MCF 10A (cell line): ENCODE data around the gene PPP1R15B. TPM values are rescaled to one million over a fixed set of nuclear protein-coding genes. Genes with fewer than 3 reads are reported as not detected.

Source experiments
- BruUV-seq: library from RNA; stranded (reverse); fragments of 400-500 nt; replicated peaks from 2 replicates; lab custom pipeline; 2021; lab: Mats Ljungman, UMichigan
- CTCF ChIA-PET: fragments of 300-600 bp; sonication (Branson Sonifier 250); formaldehyde crosslinking; extraction: SDS; loops from one replicate; lab custom pipeline; 2021; ENCODE audit warnings: antibody characterized with exemption, inconsistent platforms; lab: Yijun Ruan, JAX
- POLR2A ChIA-PET: fragments of 300-600, 350-650 bp; sonication (Branson Sonifier 250); formaldehyde crosslinking; extraction: SDS; loops from one replicate; lab custom pipeline; 2020; ENCODE audit warnings: antibody characterized with exemption, inconsistent platforms; lab: Yijun Ruan, JAX
- DNase-seq: peaks from one replicate; pipeline ENCODE4 v3.0.0-alpha.2; 2018; ENCODE audit not compliant: unreplicated experiment
- H3K27ac Mint-ChIP-seq: one replicate; pipeline ENCODE4 v1.8.0; 2022; ENCODE audit warnings: mild to moderate bottlenecking, low read depth, mixed read lengths; ENCODE audit not compliant: unreplicated experiment
- H3K27me3 Mint-ChIP-seq: one replicate; pipeline ENCODE4 v1.8.0; 2022; ENCODE audit warnings: mixed read lengths; ENCODE audit not compliant: insufficient read depth, unreplicated experiment
- H3K36me3 Mint-ChIP-seq: one replicate; pipeline ENCODE4 v1.8.0; 2022; ENCODE audit warnings: mild to moderate bottlenecking, moderate library complexity, mixed read lengths; ENCODE audit not compliant: insufficient read depth, unreplicated experiment
- H3K4me1 Mint-ChIP-seq: one replicate; pipeline ENCODE4 v1.8.0; 2022; ENCODE audit warnings: mixed read lengths; ENCODE audit not compliant: insufficient read depth, unreplicated experiment
- H3K4me3 Mint-ChIP-seq: one replicate; pipeline ENCODE4 v1.8.0; 2022; ENCODE audit warnings: mild to moderate bottlenecking, moderate library complexity, mixed read lengths; ENCODE audit not compliant: unreplicated experiment
- H3K9me3 Mint-ChIP-seq: one replicate; pipeline ENCODE4 v1.8.0; 2022; ENCODE audit warnings: mixed read lengths; ENCODE audit not compliant: unreplicated experiment
- intact Hi-C: fragments of 100-400 bp; cut with micrococcal nuclease; formaldehyde crosslinking; loops from 2 replicates; pipeline ENCODE4 v1.14.1; 2022
- total RNA-seq: library from RNA; stranded (reverse); gene quantifications from 2 replicates; pipeline ENCODE4 v1.2.3, GENCODE V29; 2022
- TF ChIP-seq, protein P1 (sequence below): fragments of 200-600 bp; IDR thresholded peaks from one replicate; pipeline ENCODE4 v1.8.0; 2022; ENCODE audit warnings: antibody characterized with exemption, mild to moderate bottlenecking; ENCODE audit not compliant: unreplicated experiment

The PPP1R15B gene
- total RNA-seq, 1 experiment from 2014 or later: 86.0 TPM

DNA sequence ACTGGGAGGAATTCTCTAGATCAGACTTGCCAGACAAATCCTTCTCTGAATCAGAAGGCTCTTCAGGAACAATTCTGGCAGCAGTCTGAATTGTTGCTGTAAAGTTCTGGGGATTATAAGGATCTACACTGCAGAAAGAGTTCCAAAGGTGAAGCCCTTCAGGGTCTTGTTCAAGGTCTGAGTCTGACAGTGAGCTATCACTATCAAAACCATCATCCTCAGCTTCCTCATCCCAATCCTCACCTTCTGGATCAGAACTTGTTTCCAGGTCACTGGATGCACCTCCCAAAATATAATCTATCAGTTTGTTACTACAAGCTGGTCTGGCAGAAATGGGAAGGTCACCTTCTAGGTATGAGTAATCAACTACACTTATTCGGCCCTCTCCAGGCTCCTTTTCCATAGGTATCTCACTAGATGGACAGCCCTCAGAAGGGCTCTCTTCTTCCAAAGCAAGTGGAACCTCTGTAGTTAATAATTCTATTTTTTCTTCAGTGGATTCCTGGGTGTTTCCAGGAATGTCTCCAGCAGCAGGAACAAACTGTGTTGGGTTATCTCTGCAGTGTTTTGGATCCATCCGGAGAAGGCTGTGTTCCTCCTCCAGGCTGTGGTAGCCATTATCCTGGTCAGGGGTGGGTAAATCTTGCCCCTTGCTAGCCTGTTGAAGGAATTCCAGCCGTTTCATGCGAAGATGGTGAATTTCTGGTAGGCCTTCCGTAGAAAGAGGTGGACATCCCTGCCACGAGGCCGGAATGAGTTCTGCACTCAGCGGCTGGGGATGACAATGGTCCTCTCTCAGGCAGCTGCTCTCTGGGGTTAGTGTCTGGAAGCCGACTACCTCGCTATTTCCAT lies 1.6 kb downstream of the PPP1R15B start:
- DNase-seq: peak; percentile 43
- Mint-ChIP-seq H3K4me1 (peaks cover 19% of the 10 kb centered on the region), H3K9me3 (no peaks in the 10 kb centered on the region), H3K27me3 (no peaks in the 10 kb centered on the region), H3K4me3 (peak overlapping the region; percentile 100), H3K36me3 (peaks cover 72% of the 10 kb centered on the region), H3K27ac (peak overlapping the region; percentile 100)
- intact Hi-C loops: no loop called here
- ChIA-PET CTCF (interaction anchor here (0.5 to 5.1 kb wide), 20 partner anchors 8 to 549 kb away, joined by 3 to 43 read pairs (median 4); partner anchors contain the start of genes MDM4, PIK3C2B and SNRPE), POLR2A (interaction anchor here (0.6 to 8.7 kb wide), 27 partner anchors 9 to 1408 kb away, joined by 3 to 182 read pairs (median 7); partner anchors contain the start of genes MDM4, PIK3C2B and SNRPE)
- TF ChIP-seq, protein P1, sequence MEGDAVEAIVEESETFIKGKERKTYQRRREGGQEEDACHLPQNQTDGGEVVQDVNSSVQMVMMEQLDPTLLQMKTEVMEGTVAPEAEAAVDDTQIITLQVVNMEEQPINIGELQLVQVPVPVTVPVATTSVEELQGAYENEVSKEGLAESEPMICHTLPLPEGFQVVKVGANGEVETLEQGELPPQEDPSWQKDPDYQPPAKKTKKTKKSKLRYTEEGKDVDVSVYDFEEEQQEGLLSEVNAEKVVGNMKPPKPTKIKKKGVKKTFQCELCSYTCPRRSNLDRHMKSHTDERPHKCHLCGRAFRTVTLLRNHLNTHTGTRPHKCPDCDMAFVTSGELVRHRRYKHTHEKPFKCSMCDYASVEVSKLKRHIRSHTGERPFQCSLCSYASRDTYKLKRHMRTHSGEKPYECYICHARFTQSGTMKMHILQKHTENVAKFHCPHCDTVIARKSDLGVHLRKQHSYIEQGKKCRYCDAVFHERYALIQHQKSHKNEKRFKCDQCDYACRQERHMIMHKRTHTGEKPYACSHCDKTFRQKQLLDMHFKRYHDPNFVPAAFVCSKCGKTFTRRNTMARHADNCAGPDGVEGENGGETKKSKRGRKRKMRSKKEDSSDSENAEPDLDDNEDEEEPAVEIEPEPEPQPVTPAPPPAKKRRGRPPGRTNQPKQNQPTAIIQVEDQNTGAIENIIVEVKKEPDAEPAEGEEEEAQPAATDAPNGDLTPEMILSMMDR: no peak
- no TSS peak for BruUV-seq

DNA sequence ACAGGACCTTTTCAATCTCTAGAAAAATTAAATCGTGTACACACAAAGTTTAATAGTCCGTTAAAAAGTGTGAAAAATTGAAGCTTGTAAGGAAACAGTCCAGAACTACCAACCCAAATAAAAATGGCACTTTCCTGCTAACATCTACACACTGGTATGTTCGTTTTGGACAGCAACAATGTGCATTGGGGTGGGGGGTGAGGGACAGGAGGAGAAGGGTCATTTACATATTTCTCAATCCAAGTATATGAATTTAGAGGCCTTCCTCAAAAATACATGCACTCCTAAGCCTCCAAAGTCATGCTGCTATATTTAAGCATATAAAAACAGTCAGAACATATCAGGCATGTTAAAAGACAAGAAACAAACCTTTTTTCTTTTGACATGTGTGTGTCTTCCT lies 2.5 kb downstream of the PPP1R15B start:
- CTCF ChIA-PET: interaction anchor here (0.8 to 5.1 kb wide), 12 partner anchors 8 to 398 kb away, joined by 3 to 43 read pairs (median 11); partner anchors contain the start of gene PIK3C2B
- POLR2A ChIA-PET: interaction anchor here (0.7 to 8.7 kb wide), 18 partner anchors 10 to 1402 kb away, joined by 3 to 182 read pairs (median 27); partner anchors contain the start of genes MDM4, PIK3C2B and TMEM183A
- H3K4me3 Mint-ChIP-seq: peak overlapping the region; percentile 100
- intact Hi-C loops: no loop called here
- H3K36me3 Mint-ChIP-seq: peaks cover 81% of the 10 kb centered on the region
- BruUV-seq: no TSS peak
- H3K9me3 Mint-ChIP-seq: no peaks in the 10 kb centered on the region
- peak overlapping the region; percentile 100 for H3K27ac Mint-ChIP-seq
- TF ChIP-seq, protein P1: no peak
- peak; percentile 52 for DNase-seq
- H3K27me3 Mint-ChIP-seq: no peaks in the 10 kb centered on the region
- peaks cover 23% of the 10 kb centered on the region for H3K4me1 Mint-ChIP-seq

DNA sequence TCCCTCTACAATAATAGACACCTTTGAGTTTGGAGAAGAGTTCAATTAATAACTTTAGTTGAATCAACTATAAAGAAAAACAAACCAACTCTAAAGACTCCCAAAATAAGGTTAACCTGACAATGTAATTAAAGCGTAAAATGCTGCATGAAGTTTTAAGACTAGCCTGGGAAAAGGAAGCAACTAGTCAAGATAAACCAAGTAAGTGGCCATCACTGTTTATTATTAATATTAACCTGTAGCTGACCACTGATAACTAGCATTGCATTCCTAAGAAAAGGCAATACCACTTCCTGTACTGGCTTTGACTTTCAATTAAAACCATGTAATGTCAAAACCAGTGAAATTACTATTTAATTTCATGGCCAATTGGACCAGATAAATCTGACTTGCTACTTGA lies 3.0 kb downstream of the PPP1R15B start:
- peak overlapping the region; percentile 100 for H3K27ac Mint-ChIP-seq
- H3K27me3 Mint-ChIP-seq: no peaks in the 10 kb centered on the region
- CTCF ChIA-PET: interaction anchor here (0.8 to 5.1 kb wide), 12 partner anchors 9 to 399 kb away, joined by 3 to 43 read pairs (median 11); partner anchors contain the start of gene PIK3C2B
- H3K4me1 Mint-ChIP-seq: peaks cover 26% of the 10 kb centered on the region
- no peak for DNase-seq
- H3K9me3 Mint-ChIP-seq: no peaks in the 10 kb centered on the region
- peak overlapping the region; percentile 100 for H3K4me3 Mint-ChIP-seq
- no TSS peak for BruUV-seq
- H3K36me3 Mint-ChIP-seq: peaks cover 87% of the 10 kb centered on the region
- intact Hi-C loops: no loop called here
- POLR2A ChIA-PET: interaction anchor here (0.9 to 8.7 kb wide), 15 partner anchors 10 to 1402 kb away, joined by 3 to 182 read pairs (median 32); partner anchors contain the start of genes MDM4, PIK3C2B and TMEM183A
- TF ChIP-seq, protein P1: no peak
